ENCODE measurements around the gene PPP1R13L. TPM values are rescaled to one million over a fixed set of nuclear protein-coding genes. Genes with fewer than 3 reads are reported as not detected.

Gene PPP1R13L
- total and polyA plus RNA-seq, 8 donors: 22.8 to 54.4 (median 30.7) TPM

GRCh38 chr19:45350477-45351058 lies 54.3 kb downstream of the PPP1R13L start:
- WGBS, 2 donors: 89 to 90% methylated on average over 17 of the region's 17 CpGs
- H3K4me1 ChIP-seq: no peaks in the 10 kb centered on the region
- no peak for TF ChIP-seq CTCF (IDR thresholded peaks at IDR 0.05)
- FAIRE-seq (no peak), DNase-seq (no peak), ATAC-seq (no peak)
- peaks cover 0 to 6% (median 0%) of the 10 kb centered on the region in 3 donors for H3K36me3 ChIP-seq
- intact Hi-C loops (cut with DNase I): no loop called here
- no peaks in the 10 kb centered on the region for H3K27me3 ChIP-seq
- no peak overlapping the region for H3K27ac ChIP-seq
- H3K4me3 ChIP-seq: no peak overlapping the region
- H3K9me3 ChIP-seq: no peaks in the 10 kb centered on the region

- Histone ChIP-seq H3K4me1 (no peaks in the 10 kb centered on the region), H3K27ac (no peak overlapping the region), H3K27me3 (no peaks in the 10 kb centered on the region), H3K9me3 (no peaks in the 10 kb centered on the region), H3K36me3 (peaks cover 0 to 6% (median 0%) of the 10 kb centered on the region in 3 donors), H3K4me3 (no peak overlapping the region)
- 87 to 92% methylated on average over 17 of the region's 17 CpGs for WGBS, 2 donors
- DNase-seq (no peak), ATAC-seq (peak in 1 of 4 donors; percentile 20), FAIRE-seq (no peak)
- no peak for TF ChIP-seq CTCF (IDR thresholded peaks at IDR 0.05)
- intact Hi-C loops (cut with DNase I): no loop called here
Measured at GRCh38 chr19:45349430-45349941, 55.4 kb downstream of the PPP1R13L start.

- Histone ChIP-seq H3K36me3 (peaks cover 0 to 6% (median 0%) of the 10 kb centered on the region in 3 donors), H3K9me3 (no peaks in the 10 kb centered on the region), H3K4me3 (no peak overlapping the region), H3K27ac (no peak overlapping the region), H3K27me3 (no peaks in the 10 kb centered on the region), H3K4me1 (no peaks in the 10 kb centered on the region)
- no peak for TF ChIP-seq CTCF (IDR thresholded peaks at IDR 0.05)
- FAIRE-seq (no peak), ATAC-seq (no peak), DNase-seq (no peak)
- intact Hi-C loops (cut with DNase I): no loop called here
- WGBS, 2 donors: 59 to 63% methylated on average over 3 of the region's 3 CpGs
Measured at GRCh38 chr19:45349126-45349415, 55.8 kb downstream of the PPP1R13L start.

GRCh38 chr19:45348367-45349125 lies 56.3 kb downstream of the PPP1R13L start:
- ATAC-seq (no peak), DNase-seq (no peak), FAIRE-seq (no peak)
- no peak for TF ChIP-seq CTCF (IDR thresholded peaks at IDR 0.05)
- no peak overlapping the region for H3K27ac ChIP-seq
- no peaks in the 10 kb centered on the region for H3K9me3 ChIP-seq
- no peak overlapping the region for H3K4me3 ChIP-seq
- no peaks in the 10 kb centered on the region for H3K4me1 ChIP-seq
- intact Hi-C loops (cut with DNase I): no loop called here
- no peaks in the 10 kb centered on the region for H3K27me3 ChIP-seq
- 64 to 79% methylated on average over 23 of the region's 23 CpGs for WGBS, 2 donors
- peaks cover 0 to 6% (median 0%) of the 10 kb centered on the region in 3 donors for H3K36me3 ChIP-seq
